ENCODE measurements around the gene HPS1. TPM values are rescaled to one million over a fixed set of nuclear protein-coding genes. Genes with fewer than 3 reads are reported as not detected.

The HPS1 gene
- total RNA-seq, 1 donor from 2014 or later: 34.7 TPM

GRCh38 chr10:98478430-98479222 is 31.9 kb upstream of the HPS1 start:
- TF ChIP-seq EZH2 (IDR thresholded peaks at IDR 0.05; ENCODE audit: insufficient read depth, low read length): no peak
- TF ChIP-seq, protein P1, sequence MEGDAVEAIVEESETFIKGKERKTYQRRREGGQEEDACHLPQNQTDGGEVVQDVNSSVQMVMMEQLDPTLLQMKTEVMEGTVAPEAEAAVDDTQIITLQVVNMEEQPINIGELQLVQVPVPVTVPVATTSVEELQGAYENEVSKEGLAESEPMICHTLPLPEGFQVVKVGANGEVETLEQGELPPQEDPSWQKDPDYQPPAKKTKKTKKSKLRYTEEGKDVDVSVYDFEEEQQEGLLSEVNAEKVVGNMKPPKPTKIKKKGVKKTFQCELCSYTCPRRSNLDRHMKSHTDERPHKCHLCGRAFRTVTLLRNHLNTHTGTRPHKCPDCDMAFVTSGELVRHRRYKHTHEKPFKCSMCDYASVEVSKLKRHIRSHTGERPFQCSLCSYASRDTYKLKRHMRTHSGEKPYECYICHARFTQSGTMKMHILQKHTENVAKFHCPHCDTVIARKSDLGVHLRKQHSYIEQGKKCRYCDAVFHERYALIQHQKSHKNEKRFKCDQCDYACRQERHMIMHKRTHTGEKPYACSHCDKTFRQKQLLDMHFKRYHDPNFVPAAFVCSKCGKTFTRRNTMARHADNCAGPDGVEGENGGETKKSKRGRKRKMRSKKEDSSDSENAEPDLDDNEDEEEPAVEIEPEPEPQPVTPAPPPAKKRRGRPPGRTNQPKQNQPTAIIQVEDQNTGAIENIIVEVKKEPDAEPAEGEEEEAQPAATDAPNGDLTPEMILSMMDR (IDR thresholded peaks at IDR 0.05; ENCODE audit: insufficient read depth, low read depth, low read length): no peak
- no peaks in the 10 kb centered on the region for H3K27me3 ChIP-seq (ENCODE audit: insufficient read depth, low read length)
- H3K4me1 ChIP-seq (ENCODE audit: insufficient read depth, low read length): no peaks in the 10 kb centered on the region
- no peaks in the 10 kb centered on the region for H3K9me3 ChIP-seq (ENCODE audit: insufficient read depth, low read depth, low read length)
- H3K27ac ChIP-seq (ENCODE audit: low read depth, low read length): no peak overlapping the region
- FAIRE-seq: no peak
- no peaks in the 10 kb centered on the region for H4K20me1 ChIP-seq (ENCODE audit: insufficient read depth, low read length)
- no peaks in the 10 kb centered on the region for H3K79me2 ChIP-seq (ENCODE audit: insufficient read depth, low read length)
- no peaks in the 10 kb centered on the region for H3K9me3 Mint-ChIP-seq (ENCODE audit: unreplicated experiment)
- H3K4me3 ChIP-seq (ENCODE audit: insufficient read depth, low read depth, low read length): no peak overlapping the region
- no peak overlapping the region for H2AFZ ChIP-seq (ENCODE audit: low read depth, low read length)
- H3K36me3 Mint-ChIP-seq (ENCODE audit: low read depth, unreplicated experiment): no peaks in the 10 kb centered on the region
- no peak for DNase-seq (ENCODE audit: low read depth)
- no peak overlapping the region for H3K9ac ChIP-seq (ENCODE audit: low read length)
- no peak overlapping the region for H3K4me3 Mint-ChIP-seq (ENCODE audit: unreplicated experiment)
- no peaks in the 10 kb centered on the region for H3K27me3 Mint-ChIP-seq (ENCODE audit: low read depth, unreplicated experiment)
- H3K27ac Mint-ChIP-seq (ENCODE audit: unreplicated experiment): peak overlapping the region; percentile 93
- no peaks in the 10 kb centered on the region for H3K36me3 ChIP-seq (ENCODE audit: insufficient read depth, low read length)
- no peak overlapping the region for H3K4me2 ChIP-seq (ENCODE audit: low read length)
- H3K4me1 Mint-ChIP-seq (ENCODE audit: low read depth, unreplicated experiment): peaks cover 16% of the 10 kb centered on the region

DNA sequence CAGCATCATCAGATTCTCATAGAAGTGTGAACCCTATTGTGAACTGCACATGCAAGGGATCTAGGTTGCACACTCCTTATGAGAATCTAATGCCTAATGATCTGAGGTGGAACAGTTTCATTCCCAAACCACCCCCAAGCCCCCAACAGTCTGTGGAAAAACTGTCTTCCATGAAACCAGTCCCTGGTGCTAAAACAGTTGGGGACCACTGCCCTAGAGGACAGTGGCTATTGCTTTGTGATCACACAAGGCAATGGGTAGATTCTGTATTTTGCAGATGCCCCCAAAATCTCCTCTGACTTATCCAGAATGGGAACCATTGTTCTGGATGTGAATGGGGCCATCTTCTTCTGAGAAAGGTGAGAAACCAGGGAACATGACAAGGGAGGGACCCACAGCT is 31.1 kb upstream of the HPS1 start:
- no peaks in the 10 kb centered on the region for H3K4me1 ChIP-seq (ENCODE audit: insufficient read depth, low read length)
- H3K4me3 ChIP-seq (ENCODE audit: insufficient read depth, low read depth, low read length): no peak overlapping the region
- no peak overlapping the region for H3K9ac ChIP-seq (ENCODE audit: low read length)
- H3K27me3 ChIP-seq (ENCODE audit: insufficient read depth, low read length): no peaks in the 10 kb centered on the region
- H3K27ac ChIP-seq (ENCODE audit: low read depth, low read length): no peak overlapping the region
- no peak overlapping the region for H3K4me2 ChIP-seq (ENCODE audit: low read length)
- TF ChIP-seq, protein P1 (IDR thresholded peaks at IDR 0.05; ENCODE audit: insufficient read depth, low read depth, low read length): no peak
- TF ChIP-seq EZH2 (IDR thresholded peaks at IDR 0.05; ENCODE audit: insufficient read depth, low read length): no peak
- no peaks in the 10 kb centered on the region for H3K36me3 ChIP-seq (ENCODE audit: insufficient read depth, low read length)
- H3K4me1 Mint-ChIP-seq (ENCODE audit: low read depth, unreplicated experiment): peaks cover 16% of the 10 kb centered on the region
- no peaks in the 10 kb centered on the region for H3K79me2 ChIP-seq (ENCODE audit: insufficient read depth, low read length)
- no peaks in the 10 kb centered on the region for H3K9me3 Mint-ChIP-seq (ENCODE audit: unreplicated experiment)
- DNase-seq (ENCODE audit: low read depth) (no peak), FAIRE-seq (no peak)
- H3K9me3 ChIP-seq (ENCODE audit: insufficient read depth, low read depth, low read length): no peaks in the 10 kb centered on the region
- no peak overlapping the region for H2AFZ ChIP-seq (ENCODE audit: low read depth, low read length)
- peak overlapping the region; percentile 83 for H3K27ac Mint-ChIP-seq (ENCODE audit: unreplicated experiment)
- H3K4me3 Mint-ChIP-seq (ENCODE audit: unreplicated experiment): no peak overlapping the region
- no peaks in the 10 kb centered on the region for H3K36me3 Mint-ChIP-seq (ENCODE audit: low read depth, unreplicated experiment)
- H4K20me1 ChIP-seq (ENCODE audit: insufficient read depth, low read length): no peaks in the 10 kb centered on the region
- no peaks in the 10 kb centered on the region for H3K27me3 Mint-ChIP-seq (ENCODE audit: low read depth, unreplicated experiment)

GRCh38 chr10:98474628-98475027 is 27.9 kb upstream of the HPS1 start:
- Histone ChIP-seq H3K9ac (ENCODE audit: low read length) (no peak overlapping the region), H3K4me3 (ENCODE audit: insufficient read depth, low read depth, low read length) (no peak overlapping the region), H4K20me1 (ENCODE audit: insufficient read depth, low read length) (no peaks in the 10 kb centered on the region), H3K27ac (ENCODE audit: low read depth, low read length) (no peak overlapping the region), H3K4me1 (ENCODE audit: insufficient read depth, low read length) (no peaks in the 10 kb centered on the region), H3K9me3 (ENCODE audit: insufficient read depth, low read depth, low read length) (no peaks in the 10 kb centered on the region), H3K4me2 (ENCODE audit: low read length) (no peak overlapping the region), H3K27me3 (ENCODE audit: insufficient read depth, low read length) (no peaks in the 10 kb centered on the region), H3K36me3 (ENCODE audit: insufficient read depth, low read length) (no peaks in the 10 kb centered on the region), H2AFZ (ENCODE audit: low read depth, low read length) (no peak overlapping the region), H3K79me2 (ENCODE audit: insufficient read depth, low read length) (no peaks in the 10 kb centered on the region)
- H3K36me3 Mint-ChIP-seq (ENCODE audit: low read depth, unreplicated experiment): no peaks in the 10 kb centered on the region
- TF ChIP-seq, protein P1 (IDR thresholded peaks at IDR 0.05; ENCODE audit: insufficient read depth, low read depth, low read length): no peak
- no peak for TF ChIP-seq EZH2 (IDR thresholded peaks at IDR 0.05; ENCODE audit: insufficient read depth, low read length)
- peaks cover 15% of the 10 kb centered on the region for H3K4me1 Mint-ChIP-seq (ENCODE audit: low read depth, unreplicated experiment)
- DNase-seq (ENCODE audit: low read depth) (no peak), FAIRE-seq (no peak)
- no peak overlapping the region for H3K4me3 Mint-ChIP-seq (ENCODE audit: unreplicated experiment)
- H3K27ac Mint-ChIP-seq (ENCODE audit: unreplicated experiment): no peak overlapping the region
- no peaks in the 10 kb centered on the region for H3K9me3 Mint-ChIP-seq (ENCODE audit: unreplicated experiment)
- peaks cover 8% of the 10 kb centered on the region for H3K27me3 Mint-ChIP-seq (ENCODE audit: low read depth, unreplicated experiment)
